Measurements from ENCODE around the gene GASK1A. TPM values are rescaled to one million over a fixed set of nuclear protein-coding genes. Genes with fewer than 3 reads are reported as not detected.

Gene GASK1A
- total and polyA plus RNA-seq, 2 of the 8 experiments (the other 6 are each of a cell fraction or from before 2014, with no cell fraction given): 4.7 to 7.9 TPM

DNA sequence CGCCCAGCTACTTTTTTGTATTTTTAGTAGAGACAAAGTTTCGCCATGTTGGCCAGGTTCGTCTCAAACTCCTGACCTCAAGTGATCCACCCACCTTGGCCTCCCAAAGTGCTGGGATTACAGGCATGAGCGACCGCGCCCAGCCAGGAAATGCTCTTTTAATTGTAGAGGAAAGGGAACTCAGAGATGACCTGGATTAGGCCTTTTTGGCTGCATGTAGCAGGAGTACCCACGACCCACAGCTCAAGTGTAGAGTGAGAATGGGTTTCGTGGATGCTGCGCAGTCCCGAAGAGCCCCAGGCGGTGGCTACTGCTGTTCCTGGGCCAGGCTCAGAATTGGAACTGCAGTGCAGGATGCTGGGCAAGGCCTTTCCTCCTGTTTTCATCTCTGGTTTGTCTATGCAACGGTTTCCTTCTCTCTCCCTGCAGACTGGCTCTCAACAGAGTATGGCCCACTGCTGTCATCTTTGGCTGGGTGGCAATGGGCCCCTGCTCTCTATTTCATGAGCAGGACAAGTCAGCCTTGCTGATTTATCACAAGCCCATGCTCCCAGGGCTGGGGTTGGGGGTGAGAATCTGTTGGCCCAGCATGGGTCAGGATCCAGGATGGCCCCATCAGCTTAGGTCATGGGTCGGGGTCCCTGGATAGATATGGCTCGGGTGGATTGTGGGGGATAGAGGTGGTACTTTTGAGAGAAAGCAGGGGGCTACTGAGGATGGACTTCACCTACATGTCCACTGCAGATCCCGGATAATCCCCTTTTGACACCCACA, 51.2 kb downstream of the GASK1A start (continued):
- no peak for TF ChIP-seq CHD7 (IDR thresholded peaks at IDR 0.05; ENCODE audit: insufficient replicate concordance, low read length)
- no peak for TF ChIP-seq SP1 (IDR thresholded peaks at IDR 0.05; ENCODE audit: low read depth, low read length)
- no peak for TF ChIP-seq ASH2L (IDR thresholded peaks at IDR 0.05; ENCODE audit: low read length)
- no peak for TF ChIP-seq TEAD4 (IDR thresholded peaks at IDR 0.05; ENCODE audit: low read depth, low read length)
- TF ChIP-seq SUZ12 (IDR thresholded peaks at IDR 0.05; ENCODE audit: low read length): no peak
- no peak for TF ChIP-seq MAX (IDR thresholded peaks at IDR 0.05)
- no peak for TF ChIP-seq JUN (IDR thresholded peaks at IDR 0.05; ENCODE audit: low read depth, low read length)
- no peak for TF ChIP-seq CHD1 (IDR thresholded peaks at IDR 0.05; ENCODE audit: low read depth, low read length)
- TF ChIP-seq SP4 (IDR thresholded peaks at IDR 0.05; ENCODE audit: low read length): no peak
- no peak for TF ChIP-seq JUND (IDR thresholded peaks at IDR 0.05; ENCODE audit: low read length)
- TF ChIP-seq NRF1 (IDR thresholded peaks at IDR 0.05; ENCODE audit: low read depth, low read length): no peak
- no peak for TF ChIP-seq KDM1A (IDR thresholded peaks at IDR 0.05; ENCODE audit: borderline replicate concordance, low read length)
